Effector CD8-positive, alpha-beta T cell (primary cell): ENCODE results near the gene KCNN4.
"Not testable (repeated sequence)": the region's sequence is repeated elsewhere in the genome, so short reads cannot be mapped to it uniquely, and the experiment has no call there.

Experiments used
- DNase-seq: peaks from one replicate; lab custom pipeline; 2025; lab: John Stamatoyannopoulos, UW

Gene KCNN4

DNA sequence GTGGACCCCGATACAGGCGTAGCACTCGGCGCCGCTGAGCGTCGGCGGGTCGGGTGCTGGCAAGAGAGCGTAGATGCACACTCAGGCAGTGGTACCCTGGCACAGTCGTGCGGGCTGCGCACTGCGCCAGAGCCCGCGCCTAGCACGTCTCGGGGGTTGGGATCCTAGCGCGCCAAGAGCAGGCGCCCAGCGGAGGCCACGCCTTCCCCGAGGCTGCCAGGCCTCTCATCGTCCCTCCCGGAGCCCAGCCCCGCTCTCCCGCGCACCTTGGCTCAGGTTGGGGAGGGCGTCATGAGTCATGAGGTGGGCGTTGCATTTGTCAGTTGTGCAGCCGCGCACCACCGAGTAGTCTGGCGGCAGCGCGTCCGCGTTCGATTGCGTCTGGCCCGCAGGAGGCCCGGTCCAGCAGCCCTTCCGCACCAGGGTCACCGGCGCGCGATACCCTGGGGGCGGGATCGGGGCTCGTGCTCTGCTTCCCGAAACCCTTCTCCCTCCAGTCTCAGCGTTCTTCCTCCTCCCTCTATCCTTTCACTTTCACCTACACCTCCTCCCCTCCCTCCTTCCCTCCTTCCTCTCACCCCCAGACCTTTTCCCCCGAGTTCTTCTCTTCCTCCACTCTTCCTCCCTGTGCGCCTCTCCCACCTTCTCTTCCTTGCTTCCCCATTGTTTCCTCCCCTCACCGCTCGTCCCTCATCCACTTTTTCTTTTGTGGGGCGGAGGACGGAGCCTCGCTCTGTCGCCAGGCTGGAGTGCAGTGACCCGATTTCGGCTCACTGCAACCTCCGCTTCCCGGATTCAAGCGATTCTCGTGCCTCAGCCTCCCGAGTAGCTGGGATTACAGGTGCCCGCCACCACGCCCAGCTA is 18.0 kb upstream of the KCNN4 start:
- DNase-seq, result no peak

DNA sequence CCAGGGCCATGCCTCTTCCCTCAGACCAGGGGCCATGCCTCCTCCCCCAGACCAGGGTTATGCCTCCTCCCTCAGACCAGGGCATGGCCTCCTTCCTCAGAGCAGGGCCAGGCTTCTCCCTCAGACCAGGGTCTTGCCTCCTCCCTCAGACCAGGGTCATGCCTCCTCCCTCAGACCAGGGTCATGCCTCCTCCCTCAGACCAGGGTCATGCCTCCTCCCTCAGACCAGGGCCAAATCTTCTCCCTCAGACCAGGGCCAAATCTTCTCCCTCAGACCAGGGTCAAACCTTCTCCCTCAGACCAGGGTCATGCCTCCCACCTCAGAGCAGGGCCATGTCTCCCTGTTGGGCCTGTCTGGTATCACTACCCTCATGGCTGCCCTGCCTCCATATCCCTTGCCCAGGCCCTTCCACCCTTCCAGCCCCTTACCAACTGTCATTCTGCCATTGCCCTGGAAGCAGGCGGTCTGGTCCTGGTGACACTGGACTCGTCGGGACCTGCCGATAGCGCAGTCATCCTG is 17.3 kb upstream of the KCNN4 start:
- no peak for DNase-seq

DNA sequence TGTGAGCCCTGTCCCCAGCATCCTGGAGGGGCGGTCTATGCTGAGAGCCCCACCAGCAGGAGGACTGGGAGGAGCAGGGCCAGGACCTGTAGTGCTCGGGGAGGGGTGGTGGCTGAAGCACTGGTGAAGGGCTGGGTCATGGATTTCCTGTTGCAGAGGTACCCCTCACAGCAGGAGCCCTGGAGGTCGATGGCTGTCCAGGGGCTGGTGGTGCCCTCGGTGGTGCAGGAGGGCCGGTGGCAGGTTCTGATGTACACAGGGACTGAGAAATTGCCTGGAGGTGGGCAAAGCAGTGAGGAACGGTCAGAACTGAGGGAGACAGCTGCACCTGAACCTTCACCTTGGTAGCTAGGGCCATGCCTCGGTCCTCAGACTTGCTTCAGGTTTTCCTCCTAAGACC is 16.8 kb upstream of the KCNN4 start:
- no peak for DNase-seq

DNA sequence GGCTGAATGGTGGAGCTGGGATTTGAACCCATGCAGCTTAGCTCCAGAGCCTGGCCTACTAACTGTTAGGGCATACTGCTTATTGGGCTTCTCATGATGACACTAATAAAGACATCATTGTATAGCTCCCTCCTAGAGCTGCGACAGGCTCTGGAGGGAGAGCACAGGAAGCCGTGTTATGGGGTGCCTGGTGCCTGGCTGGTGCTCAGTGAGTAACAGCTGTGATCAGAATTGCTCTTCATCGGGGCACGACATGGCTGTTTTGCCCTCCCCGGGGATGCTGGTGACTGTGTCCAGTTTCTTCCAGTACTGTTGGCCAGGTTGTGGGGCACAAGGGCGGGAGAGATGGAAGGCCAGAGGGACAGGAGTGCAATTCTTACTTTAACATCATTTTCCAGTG is 16.3 kb upstream of the KCNN4 start:
- no peak for DNase-seq

DNA sequence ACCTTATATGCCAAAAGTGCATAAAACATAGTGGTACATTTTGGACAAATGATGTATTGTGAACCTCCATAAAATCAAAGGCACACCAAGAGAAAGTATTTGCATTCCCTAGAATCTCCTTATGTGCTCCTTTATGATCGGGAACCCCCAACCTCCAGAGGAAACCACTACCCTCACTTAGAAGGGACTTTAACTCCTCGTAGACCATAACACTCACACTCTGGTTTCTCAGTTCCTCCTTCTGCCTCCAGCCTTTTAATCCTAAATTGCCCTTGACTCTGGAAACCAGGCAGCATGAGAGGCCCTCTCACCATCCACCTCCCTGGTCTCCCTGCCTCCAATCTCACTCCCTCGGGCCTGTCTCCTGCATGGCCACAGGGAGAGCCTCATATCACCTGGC is 9.8 kb upstream of the KCNN4 start:
- DNase-seq, result no peak

DNA sequence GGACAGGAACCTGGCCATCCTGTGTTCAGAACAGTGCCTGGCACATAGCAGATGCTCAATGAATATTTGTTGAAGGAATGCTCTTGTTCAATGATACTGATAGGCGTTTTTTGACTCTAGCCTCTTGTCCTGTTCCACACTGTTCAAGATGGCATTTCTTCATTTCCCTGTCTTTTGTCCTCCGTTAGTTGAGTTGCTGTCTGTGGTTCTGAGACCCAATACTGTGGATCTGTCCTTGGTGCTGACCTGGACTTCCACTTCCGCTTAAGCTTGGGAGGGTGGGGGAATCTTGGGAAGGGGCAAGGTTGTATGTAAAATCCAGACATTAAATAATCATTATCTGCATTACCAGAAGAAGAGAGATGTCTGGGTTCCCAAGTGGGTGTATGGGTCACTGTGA is 8.3 kb upstream of the KCNN4 start:
- DNase-seq, result no peak

DNA sequence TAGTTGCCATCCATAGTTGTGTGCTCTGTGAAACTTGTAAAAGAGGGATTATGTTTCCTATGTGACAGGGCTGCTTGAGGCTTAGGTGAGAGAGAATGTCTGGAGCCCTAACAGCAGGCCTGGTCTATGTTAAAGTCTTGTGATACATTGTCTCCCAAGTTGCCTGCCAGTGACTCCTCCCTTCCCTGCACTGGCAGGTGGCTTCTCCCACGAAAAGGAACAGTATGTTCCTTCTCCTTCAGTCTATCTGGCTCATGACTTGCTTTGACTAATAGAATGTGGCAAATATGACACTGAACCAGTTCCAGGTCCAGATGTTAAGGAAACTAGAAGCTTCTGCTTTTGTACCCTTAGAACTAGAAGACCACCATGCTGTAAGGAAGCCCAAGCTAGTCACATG is 5.9 kb upstream of the KCNN4 start:
- DNase-seq, result no peak

DNA sequence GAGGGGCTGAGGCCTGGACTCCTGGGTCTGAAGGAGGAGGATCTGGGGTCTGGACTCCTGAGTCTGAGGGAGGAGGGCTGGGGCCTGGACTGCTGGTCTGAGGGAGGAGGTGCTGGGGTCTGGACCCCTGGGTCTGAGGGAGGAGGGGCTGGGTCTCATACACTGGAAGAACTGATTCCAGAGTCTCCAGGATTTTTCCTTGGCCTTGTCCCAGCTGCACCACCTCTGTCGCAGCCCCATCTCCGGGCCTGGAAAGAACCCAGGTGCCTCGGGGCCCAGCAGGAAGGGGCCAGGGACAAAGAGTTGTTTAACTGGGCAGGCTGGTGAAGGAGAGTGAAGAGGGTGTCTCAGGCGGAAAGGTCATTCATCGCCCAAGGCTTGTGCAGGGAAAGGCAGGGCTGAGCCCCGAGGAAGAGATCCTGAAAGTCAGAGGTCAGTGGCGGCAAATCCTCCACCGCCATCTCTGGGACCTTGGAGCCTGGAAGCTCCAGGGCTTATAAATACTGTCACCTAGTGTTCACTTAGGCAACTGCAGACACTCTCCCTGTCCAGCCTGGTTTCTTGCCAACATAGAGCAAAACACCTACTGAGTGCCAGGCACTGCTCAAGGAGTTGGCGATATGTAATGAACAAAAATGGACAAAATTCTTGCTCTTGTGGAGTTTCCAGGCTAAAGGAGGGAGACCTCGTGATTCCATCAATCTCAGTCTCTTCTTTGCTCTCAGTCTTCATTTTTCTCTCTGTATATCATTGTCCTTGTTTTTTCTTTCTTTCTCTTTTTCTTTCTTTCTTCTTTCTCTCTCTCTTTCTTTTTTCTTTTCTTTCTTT is 4.4 kb upstream of the KCNN4 start:
- peak; percentile 18 for DNase-seq

DNA sequence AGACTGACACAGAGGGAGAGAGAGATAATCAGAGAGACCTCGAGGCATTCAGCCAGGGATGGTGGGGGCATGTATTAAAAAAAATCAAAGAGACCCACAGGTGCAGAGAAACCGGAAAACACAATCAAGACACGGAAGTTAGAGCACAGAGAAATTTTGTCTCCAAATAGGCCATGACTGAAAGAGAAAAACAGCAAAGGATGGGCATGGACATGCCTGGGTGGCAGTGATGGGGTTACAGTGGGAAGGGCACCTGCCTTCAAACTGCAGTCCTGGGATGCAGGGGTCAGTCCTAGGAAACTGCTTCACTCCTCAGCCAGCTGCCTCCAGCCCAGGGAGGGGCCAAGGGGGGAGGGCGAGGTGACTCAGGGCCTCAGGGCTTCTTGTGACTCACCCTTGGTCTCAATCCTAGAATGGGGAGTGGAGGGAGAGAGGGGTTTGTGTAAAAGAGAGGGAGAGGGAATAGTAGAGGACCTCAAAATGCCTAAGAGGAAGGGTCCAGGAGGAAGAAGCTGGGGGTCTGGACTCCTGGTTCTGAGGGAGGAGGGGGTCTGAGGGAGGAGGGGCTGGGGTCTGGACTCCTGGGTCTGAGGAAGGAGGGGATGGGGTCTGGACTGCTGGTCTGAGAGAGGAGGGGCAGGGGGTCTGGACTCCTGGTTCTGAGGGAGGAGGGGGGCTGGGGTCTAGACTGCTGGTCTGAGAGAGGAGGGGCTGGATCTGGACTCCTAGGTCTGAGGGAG is 3.6 kb upstream of the KCNN4 start:
- peak; percentile 15 for DNase-seq

DNA sequence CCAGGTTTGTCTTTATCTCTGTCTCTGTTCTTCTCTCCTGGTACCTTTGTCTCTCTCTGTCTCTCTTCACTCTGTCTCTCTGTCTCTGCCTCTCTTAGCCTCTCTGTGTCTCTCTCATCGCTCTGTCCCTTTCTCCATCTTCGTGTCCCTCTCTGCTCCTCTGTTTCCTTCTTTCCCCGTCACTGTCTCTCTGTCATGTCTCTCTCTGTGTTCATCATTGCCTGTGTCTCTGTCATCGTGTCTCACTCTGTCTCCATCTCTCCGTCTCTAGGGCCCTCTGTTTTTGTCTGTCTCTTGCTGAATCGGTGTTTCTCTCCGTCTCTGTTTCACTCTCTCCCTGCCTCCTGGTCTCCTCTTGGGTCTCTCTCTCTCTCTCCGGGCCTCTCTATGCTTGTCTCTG is 2.9 kb upstream of the KCNN4 start:
- DNase-seq, result no peak

DNA sequence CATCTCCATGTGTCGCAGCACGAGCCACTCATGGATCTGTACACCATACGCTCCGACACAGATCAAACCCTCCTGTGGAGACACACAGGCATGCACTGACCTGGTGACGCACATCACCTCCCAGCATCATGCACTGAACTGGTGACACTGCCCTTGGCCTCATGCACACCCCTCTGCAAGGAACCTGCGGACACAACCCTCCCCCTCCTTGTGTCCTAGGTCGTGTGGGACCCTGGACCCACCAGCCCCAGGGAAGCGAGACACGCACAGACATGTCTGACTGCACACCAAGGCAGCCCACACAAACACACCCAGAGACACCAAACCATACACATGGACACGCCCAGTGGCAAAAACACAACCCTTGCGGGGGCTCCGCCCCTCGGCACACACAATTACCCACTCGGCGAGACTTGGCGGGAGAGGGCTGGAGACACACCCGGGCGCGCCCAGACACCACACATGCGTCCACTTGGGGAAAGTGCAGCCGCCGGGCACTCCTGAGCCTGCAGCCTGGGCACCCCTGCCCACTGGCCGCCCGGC is 2.0 kb upstream of the KCNN4 start:
- no peak for DNase-seq

DNA sequence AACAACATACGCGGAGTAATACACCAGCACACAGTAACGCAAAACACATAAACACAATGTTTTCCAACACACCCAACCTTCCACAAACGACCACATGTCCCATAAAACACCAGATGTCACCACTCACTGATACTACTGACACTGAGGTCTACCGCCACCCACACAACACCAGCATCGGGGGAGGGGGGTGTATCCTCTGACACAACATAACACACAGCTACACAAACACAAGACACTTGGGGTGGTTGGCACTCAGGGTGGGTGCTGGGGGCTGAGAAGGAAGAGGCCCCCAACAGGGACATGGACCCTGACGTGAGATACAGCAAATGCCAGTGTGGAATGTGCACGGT is 1.5 kb upstream of the KCNN4 start:
- DNase-seq, result no peak

DNA sequence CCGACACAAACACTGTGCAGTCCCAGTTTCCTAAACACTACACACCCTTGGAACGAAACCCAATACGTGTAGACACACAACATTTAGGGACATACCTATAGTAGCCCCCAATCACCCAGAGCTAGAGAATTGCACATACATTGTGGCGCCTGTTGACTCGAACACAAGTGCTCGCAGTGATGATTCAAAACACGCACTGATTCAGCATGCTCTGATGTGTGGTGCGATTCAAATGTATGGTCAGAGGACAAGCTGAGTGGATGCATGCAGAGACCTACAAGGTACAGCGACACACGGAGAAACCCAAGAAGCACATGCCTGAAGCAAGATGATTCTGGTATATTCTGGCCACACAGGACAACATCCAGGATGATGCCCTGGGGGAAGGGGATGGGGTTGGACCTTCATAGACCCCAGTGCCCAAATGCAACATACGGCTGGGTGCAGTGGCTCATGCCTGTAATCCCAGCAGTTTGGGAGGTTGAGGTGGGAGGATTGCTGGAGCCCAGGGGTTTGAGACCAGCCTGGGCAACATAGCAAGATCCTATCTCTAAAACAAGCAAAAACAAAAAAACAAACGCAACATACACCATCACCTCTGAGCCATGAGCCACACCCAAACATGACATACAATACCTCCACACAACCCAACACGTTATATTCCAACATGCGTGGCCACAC is 997 bp upstream of the KCNN4 start:
- no peak for DNase-seq

DNA sequence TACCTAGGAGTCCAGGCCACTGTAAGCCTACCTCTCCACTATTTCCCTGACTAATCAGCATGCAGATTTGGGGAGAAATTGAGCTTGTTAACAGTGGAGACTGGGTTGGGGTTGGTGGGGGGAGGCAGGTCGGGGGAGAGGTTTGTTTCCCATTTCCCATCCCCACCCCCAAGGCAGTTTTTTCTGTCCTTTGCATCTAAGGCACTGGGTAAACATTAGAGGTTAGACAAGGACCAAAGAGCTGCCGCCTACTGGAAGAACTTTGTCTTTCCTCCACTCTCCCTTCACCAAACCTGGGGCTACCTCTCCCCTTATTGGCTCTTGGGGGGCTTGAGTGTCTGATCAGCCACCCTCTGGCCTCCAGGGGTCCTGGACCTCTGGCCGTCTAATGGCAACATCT is 953 bp downstream of the KCNN4 start:
- no peak for DNase-seq

DNA sequence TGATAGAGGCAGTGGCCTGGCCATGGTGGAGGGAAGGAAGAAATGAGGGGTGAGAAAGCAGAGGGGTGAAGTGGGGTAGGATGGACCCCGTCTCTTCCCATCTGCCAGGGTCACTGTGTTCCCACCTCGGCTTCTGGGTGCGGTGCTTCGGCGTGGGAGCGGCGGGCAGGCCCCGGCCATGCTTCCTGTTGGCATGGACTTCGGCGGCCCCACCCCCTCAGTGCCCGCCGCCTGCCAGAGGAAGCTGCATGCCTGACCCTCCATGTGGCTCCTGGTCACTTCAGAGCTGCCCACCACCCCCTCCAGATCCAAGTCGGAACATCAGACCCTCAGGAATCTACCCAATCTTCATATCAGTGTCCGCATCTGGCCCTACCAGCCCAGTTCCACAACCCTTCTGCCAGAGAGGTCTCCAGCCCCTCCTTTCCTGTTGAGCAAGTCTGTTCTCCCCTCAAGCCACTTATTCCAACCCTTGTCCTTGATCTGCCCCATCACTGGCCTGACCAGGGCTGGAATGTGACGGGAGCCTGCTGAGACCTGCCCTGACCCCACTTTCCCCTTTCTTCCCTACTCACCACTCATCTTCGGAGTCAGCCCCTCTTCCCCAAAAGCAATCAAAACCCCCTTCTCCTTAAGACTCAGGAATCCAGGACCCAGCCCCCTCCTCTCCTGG is 1.5 kb downstream of the KCNN4 start:
- DNase-seq, result no peak

DNA sequence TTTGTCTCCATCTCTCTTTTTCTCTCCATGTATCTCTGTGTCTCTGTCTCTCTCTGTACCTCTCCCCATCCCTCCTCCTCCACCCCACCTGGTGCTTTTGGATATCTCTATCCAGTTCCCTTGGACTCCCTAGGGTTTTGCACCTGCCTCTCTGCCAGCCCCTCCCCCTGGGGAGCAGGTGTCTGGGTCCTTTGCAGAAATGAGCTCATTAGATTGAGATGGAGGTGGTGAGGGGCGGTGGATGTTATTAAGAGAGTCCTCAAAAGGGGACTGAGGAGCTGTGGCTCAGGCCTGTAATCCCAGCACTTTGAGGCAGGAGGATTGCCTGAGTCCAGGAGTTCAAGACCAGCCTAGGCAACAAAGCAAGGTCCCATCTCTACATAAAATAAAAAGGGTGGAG is 2.1 kb downstream of the KCNN4 start:
- DNase-seq, result no peak

DNA sequence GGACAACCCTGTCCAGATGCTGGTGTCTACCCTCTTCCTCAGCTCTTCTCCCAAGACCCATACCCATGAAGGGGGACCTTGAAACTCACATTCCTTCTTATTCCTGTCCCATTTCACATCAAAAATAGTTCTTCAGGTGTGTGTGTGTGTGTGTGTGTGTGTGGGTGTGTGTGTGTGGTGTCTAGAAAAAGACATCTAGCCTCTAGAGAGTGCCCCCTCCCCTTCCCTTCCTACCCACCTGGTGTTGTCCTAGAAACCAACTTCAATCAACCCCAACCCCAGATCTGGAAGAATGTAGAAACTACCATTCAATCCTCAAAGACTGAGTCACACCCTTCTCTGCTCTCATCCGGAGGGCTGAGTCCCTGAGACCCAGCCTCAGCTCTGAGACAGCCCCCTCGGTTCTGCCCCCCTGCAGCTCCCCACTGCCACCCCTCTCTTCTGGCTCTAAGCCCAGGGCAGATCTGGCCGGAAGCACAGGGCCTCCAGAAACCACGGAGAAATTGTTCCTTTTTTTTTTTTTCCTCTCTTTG is 3.5 kb downstream of the KCNN4 start:
- DNase-seq, result no peak

DNA sequence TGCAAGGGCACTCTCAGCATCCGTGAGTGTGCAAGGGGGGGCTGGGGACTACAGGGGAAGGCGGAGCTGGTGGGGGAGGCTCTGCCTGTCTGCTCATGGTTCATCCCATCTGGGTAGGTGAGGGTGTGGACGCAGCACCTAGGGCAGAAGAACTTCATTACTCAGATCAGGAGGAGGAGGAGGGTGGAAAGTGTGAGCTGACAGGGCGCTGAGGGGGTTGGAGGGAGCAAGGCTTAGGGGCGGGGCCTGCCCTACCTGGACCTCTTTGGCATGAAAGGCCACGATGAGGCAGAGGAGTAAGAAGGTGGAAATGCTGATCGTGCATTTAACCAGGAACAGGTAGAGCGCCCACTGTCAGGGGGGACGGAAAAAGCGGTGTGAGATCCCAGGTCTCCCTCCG is 4.5 kb downstream of the KCNN4 start:
- no peak for DNase-seq

DNA sequence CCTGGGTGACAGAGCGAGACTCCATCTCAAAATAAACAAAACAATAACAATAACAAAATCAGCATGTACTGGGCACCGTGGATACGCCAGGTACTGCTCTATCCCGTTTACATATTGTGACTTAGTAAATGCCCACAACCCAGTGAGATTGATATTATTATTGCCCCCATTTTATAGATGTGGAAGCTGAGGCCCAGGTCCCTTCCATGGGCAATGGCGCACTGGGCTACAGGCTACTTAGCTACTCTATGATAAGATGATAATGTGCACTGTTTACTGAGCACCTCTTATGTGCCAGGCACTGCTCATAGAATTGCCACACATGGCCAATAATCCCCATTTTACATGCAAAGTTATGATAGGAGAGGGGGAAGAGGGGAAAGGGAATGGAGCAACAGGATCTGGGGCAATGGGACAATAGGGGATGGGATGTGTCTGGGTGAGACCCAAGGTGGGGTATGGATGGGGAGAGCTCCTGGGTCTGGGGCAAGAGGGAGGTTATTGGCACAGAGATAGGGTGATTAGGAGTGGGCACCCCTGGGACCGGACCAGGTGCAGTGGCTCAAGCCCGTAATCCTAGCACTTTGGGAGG is 5.4 kb downstream of the KCNN4 start:
- DNase-seq, result no peak

DNA sequence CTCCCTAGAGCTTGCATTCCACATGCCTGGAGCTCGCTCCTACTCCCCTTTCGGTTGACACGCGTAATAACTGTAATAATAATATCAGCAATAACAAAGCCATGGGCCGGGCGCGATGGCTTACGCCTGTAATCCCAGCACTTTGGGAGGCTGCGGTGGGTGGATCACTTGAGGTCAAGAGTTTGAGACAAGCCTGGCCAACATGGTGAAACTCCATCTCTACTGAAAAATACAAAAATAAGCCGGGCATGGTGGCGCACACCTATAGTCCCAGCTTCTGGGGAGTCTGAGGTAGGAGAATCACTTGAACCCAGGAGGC is 5.9 kb downstream of the KCNN4 start:
- DNase-seq, result not testable (repeated sequence)
